PC-3 (cell line): Measurements from ENCODE around the gene RGMB. TPM values are rescaled to one million over a fixed set of nuclear protein-coding genes. Genes with fewer than 3 reads are reported as not detected.

Experiments used
- ATAC-seq: fragments of 200-7000 bp; cut with Tn5 transposase; 2 replicates; pipeline ENCODE4 v1.9.1; 2020; ENCODE audit warnings: mild to moderate bottlenecking, moderate library complexity
- BruUV-seq: library from RNA; stranded (reverse); fragments of 400-500 nt; replicated peaks from 2 replicates; lab custom pipeline; 2021; lab: Mats Ljungman, UMichigan
- CTCF ChIA-PET: fragments of 300-600 bp; sonication (Branson Sonifier 250); formaldehyde crosslinking; loops from one replicate; lab custom pipeline; 2022; ENCODE audit warnings: antibody characterized with exemption; lab: Charles Lee
- POLR2A ChIA-PET: fragments of 300-600 bp; sonication (Branson Sonifier 250); formaldehyde crosslinking; loops from one replicate; lab custom pipeline; 2022; ENCODE audit warnings: antibody characterized with exemption; ENCODE audit not compliant: unreplicated experiment; lab: Charles Lee
- DNase-seq: peaks from one replicate; pipeline ENCODE4 v3.0.0-alpha.2; 2015
- H2AFZ ChIP-seq: fragments of 300-600 bp; sonication (generic); 2 replicates; pipeline ENCODE4 v1.6.0; 2016; ENCODE audit warnings: antibody characterized with exemption, low read length
- H3F3A ChIP-seq: fragments of 300-600 bp; sonication (generic); one replicate; pipeline ENCODE4 v1.6.0; 2017; ENCODE audit warnings: antibody characterized with exemption, low read length, control low read depth, mild to moderate bottlenecking; ENCODE audit not compliant: unreplicated experiment
- H3K27ac ChIP-seq: fragments of 300-600 bp; sonication (generic); 2 replicates; pipeline ENCODE4 v1.5.1; 2016; ENCODE audit warnings: mild to moderate bottlenecking, low read length
- H3K27me3 ChIP-seq: fragments of 300-600 bp; sonication (generic); 2 replicates; pipeline ENCODE4 v1.6.1; 2016; ENCODE audit warnings: low read length, mixed read lengths
- H3K36me3 ChIP-seq: fragments of 300-600 bp; sonication (generic); 2 replicates; pipeline ENCODE4 v1.6.1; 2016; ENCODE audit warnings: low read depth, mixed run types, low read length, mixed read lengths
- H3K4me1 ChIP-seq: fragments of 300-600 bp; sonication (generic); 2 replicates; pipeline ENCODE4 v1.5.1; 2016; ENCODE audit warnings: low read length; ENCODE audit not compliant: insufficient read depth
- H3K4me2 ChIP-seq: fragments of 300-600 bp; sonication (generic); 2 replicates; pipeline ENCODE4 v1.6.0; 2016; ENCODE audit warnings: low read length
- H3K4me3 ChIP-seq: fragments of 300-600 bp; sonication (generic); 2 replicates; pipeline ENCODE4 v1.5.1; 2016; ENCODE audit warnings: mild to moderate bottlenecking, low read length, mixed read lengths
- H3K79me2 ChIP-seq: fragments of 300-600 bp; sonication (generic); 2 replicates; pipeline ENCODE4 v1.6.1; 2017; ENCODE audit warnings: low read length, mixed read lengths
- H3K9ac ChIP-seq: fragments of 300-600 bp; sonication (generic); 2 replicates; pipeline ENCODE4 v1.6.0; 2016; ENCODE audit warnings: mild to moderate bottlenecking, low read length
- H3K9me2 ChIP-seq: fragments of 300-600 bp; sonication (generic); replicated peaks from 2 replicates; pipeline ENCODE4 v1.6.1; 2016; ENCODE audit warnings: mixed run types, low read length, mixed read lengths
- H3K9me3 ChIP-seq: fragments of 300-600 bp; sonication (generic); 2 replicates; pipeline ENCODE4 v1.6.1; 2016; ENCODE audit warnings: low read length, mixed read lengths
- H4K20me1 ChIP-seq: fragments of 300-600 bp; sonication (generic); 2 replicates; pipeline ENCODE4 v1.6.1; 2016; ENCODE audit warnings: low read length, mixed read lengths
- EZH2 ChIP-seq: fragments of 300-600 bp; sonication (generic); IDR thresholded peaks from one replicate; pipeline ENCODE4 v1.6.1; 2017; ENCODE audit warnings: antibody characterized with exemption, mild to moderate bottlenecking, low read length; ENCODE audit not compliant: unreplicated experiment
- EZH2phosphoT487 ChIP-seq: fragments of 300-600 bp; sonication (generic); IDR thresholded peaks from 2 replicates; pipeline ENCODE4 v1.6.1; 2018; ENCODE audit warnings: mild to moderate bottlenecking, antibody characterized with exemption, low read length, borderline replicate concordance
- intact Hi-C: fragments of 100-400 bp; cut with micrococcal nuclease; formaldehyde crosslinking; loops from 2 replicates; pipeline ENCODE4 v1.9.0; 2023
- total RNA-seq: library from RNA; depleted of rRNA; stranded (reverse); fragments of >200 nt; gene quantifications from 2 replicates; pipeline ENCODE4 v1.2.3, GENCODE V29; 2014
- TF ChIP-seq, protein P1 (sequence below): fragments of 300-600 bp; sonication (generic); conservative IDR thresholded peaks from 2 replicates; pipeline ENCODE4 v1.5.1; 2017; ENCODE audit warnings: antibody characterized with exemption, low read depth, mild to moderate bottlenecking, low read length

RGMB gene
- total RNA-seq, 1 experiment from 2014 or later: 31.1 TPM

DNA sequence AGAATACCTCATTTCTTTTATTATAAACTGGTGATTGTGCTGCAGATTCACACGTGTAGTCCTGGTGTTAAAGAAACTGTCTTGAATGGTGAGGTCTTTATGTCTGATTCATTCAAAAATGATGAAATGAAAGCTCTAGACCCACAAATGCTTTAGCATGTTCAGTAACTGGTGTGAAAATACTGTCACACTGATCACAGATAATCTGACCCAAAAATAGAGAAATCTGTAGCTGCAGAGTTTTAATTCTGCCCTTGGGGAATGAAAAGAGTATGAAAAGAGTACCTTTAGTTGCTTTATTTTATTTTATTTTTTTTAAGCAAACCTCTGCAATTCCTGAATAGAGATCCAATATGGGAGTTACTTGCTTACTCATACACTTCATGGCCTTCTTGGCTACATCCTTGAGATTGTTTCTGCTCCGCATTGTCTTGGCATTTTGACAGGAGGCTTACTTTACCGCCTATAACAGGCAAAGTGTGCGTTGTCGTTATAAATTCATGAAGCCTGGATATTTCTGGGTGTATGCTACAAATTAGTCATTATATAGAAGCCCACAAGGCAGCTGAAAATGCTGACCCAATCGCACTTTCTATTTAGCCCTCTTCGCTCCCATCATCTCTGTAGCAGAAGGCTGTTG is 2.7 kb downstream of the RGMB start:
- Histone ChIP-seq H3K9ac (peak overlapping the region; percentile 83), H4K20me1 (peaks cover 62% of the 10 kb centered on the region), H3K4me3 (peak overlapping the region; percentile 89)

GRCh38 chr5:98777295-98777694 is 3.8 kb downstream of the RGMB start:
- Histone ChIP-seq H3K27ac (no peak overlapping the region), H3K9me2 (no peaks in the 10 kb centered on the region), H3K27me3 (no peaks in the 10 kb centered on the region), H3K9ac (no peak overlapping the region), H4K20me1 (peaks cover 70% of the 10 kb centered on the region), H3K36me3 (peaks cover 28% of the 10 kb centered on the region), H3K9me3 (no peaks in the 10 kb centered on the region), H3K4me3 (peak overlapping the region; percentile 89), H3F3A (no peaks in the 10 kb centered on the region), H3K4me1 (peaks cover 47% of the 10 kb centered on the region), H3K79me2 (peaks cover 88% of the 10 kb centered on the region), H2AFZ (no peak overlapping the region), H3K4me2 (peak overlapping the region; percentile 90)
- intact Hi-C loops: loop anchor here (10.0 kb wide), 3 partner anchors 672 to 1042 kb away; no protein-coding TSS in a partner anchor
- TF ChIP-seq, protein P1, sequence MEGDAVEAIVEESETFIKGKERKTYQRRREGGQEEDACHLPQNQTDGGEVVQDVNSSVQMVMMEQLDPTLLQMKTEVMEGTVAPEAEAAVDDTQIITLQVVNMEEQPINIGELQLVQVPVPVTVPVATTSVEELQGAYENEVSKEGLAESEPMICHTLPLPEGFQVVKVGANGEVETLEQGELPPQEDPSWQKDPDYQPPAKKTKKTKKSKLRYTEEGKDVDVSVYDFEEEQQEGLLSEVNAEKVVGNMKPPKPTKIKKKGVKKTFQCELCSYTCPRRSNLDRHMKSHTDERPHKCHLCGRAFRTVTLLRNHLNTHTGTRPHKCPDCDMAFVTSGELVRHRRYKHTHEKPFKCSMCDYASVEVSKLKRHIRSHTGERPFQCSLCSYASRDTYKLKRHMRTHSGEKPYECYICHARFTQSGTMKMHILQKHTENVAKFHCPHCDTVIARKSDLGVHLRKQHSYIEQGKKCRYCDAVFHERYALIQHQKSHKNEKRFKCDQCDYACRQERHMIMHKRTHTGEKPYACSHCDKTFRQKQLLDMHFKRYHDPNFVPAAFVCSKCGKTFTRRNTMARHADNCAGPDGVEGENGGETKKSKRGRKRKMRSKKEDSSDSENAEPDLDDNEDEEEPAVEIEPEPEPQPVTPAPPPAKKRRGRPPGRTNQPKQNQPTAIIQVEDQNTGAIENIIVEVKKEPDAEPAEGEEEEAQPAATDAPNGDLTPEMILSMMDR: no peak
- TF ChIP-seq EZH2 (no peak), EZH2phosphoT487 (no peak)
- ChIA-PET POLR2A (interaction anchor here (0.6 kb wide), 1 partner anchor 15 kb away, joined by 5 read pairs; no protein-coding TSS in a partner anchor), CTCF (interaction anchor here (0.7 kb wide), 1 partner anchor 19 kb away, joined by 3 read pairs; no protein-coding TSS in a partner anchor)
- no peak for DNase-seq
- ATAC-seq: no peak
- no TSS peak for BruUV-seq

More for the DNA sequence above, 2.7 kb downstream of the RGMB start:
- ATAC-seq: no peak
- no TSS peak for BruUV-seq
- POLR2A ChIA-PET: interaction anchor here (0.5 kb wide), 1 partner anchor 287 kb away, joined by 6 read pairs; no protein-coding TSS in a partner anchor
- Histone ChIP-seq H3K79me2 (peaks cover 77% of the 10 kb centered on the region), H3K27ac (peak overlapping the region; percentile 30), H3K9me3 (no peaks in the 10 kb centered on the region), H2AFZ (no peak overlapping the region), H3K27me3 (no peaks in the 10 kb centered on the region), H3F3A (no peaks in the 10 kb centered on the region), H3K36me3 (peaks cover 19% of the 10 kb centered on the region), H3K9me2 (no peaks in the 10 kb centered on the region), H3K4me1 (peaks cover 54% of the 10 kb centered on the region), H3K4me2 (peak overlapping the region; percentile 90)
- peak; percentile 83 for DNase-seq
- intact Hi-C loops: loop anchor here (10.0 kb wide), 3 partner anchors 671 to 1041 kb away; no protein-coding TSS in a partner anchor
- TF ChIP-seq EZH2 (no peak), EZH2phosphoT487 (no peak)
- TF ChIP-seq, protein P1: no peak
- CTCF ChIA-PET: interaction anchor here (1.0 kb wide), 1 partner anchor 321 kb away, joined by 4 read pairs; no protein-coding TSS in a partner anchor
